Endothelial cell of umbilical vein (primary cell): ENCODE data around the gene LRRK1. TPM values are rescaled to one million over a fixed set of nuclear protein-coding genes. Genes with fewer than 3 reads are reported as not detected.

Experiments used
- BruUV-seq: library from RNA; stranded (reverse); fragments of 400-500 nt; replicated peaks from 2 replicates; lab custom pipeline; 2021; lab: Mats Ljungman, UMichigan
- CTCF ChIA-PET: fragments of 300-600, 350-600 bp; sonication (Branson Sonifier 250); formaldehyde crosslinking; loops from one replicate; lab custom pipeline; 2021; ENCODE audit warnings: antibody characterized with exemption, inconsistent platforms; lab: Charles Lee
- POLR2A ChIA-PET: fragments of 300-600, 350-600 bp; sonication (Branson Sonifier 250); formaldehyde crosslinking; loops from one replicate; lab custom pipeline; 2021; ENCODE audit warnings: antibody characterized with exemption, inconsistent platforms; lab: Charles Lee
- DNase-seq: peaks from one replicate; pipeline ENCODE4 v3.0.0-alpha.2; 2011; ENCODE audit warnings: low read depth, low spot score
- FAIRE-seq: peaks from 2 replicates; lab custom pipeline; 2011; peaks lifted over from hg19 to GRCh38; lab: Jason Lieb, UNC
- H2AFZ ChIP-seq: 2 replicates; pipeline ENCODE4 v1.6.0; 2012; ENCODE audit warnings: low read depth, low read length, control low read depth, inconsistent platforms
- H3K27ac ChIP-seq: 2 replicates; pipeline ENCODE4 v1.5.1; 2011; ENCODE audit warnings: low read depth, mild to moderate bottlenecking, control low read depth, low read length, moderate library complexity; ENCODE audit not compliant: insufficient read depth
- H3K27me3 ChIP-seq, 2 experiments: 2 replicates each; pipeline versions ENCODE4 v1.6.0 to v1.6.1; 2011; ENCODE audit warnings: low read length in 2 of 2, mixed read lengths in 1 of 2; ENCODE audit not compliant: control insufficient read depth in 2 of 2, insufficient read depth in 2 of 2
- H3K36me3 ChIP-seq, 2 experiments: 2 replicates in 1 of 2; 3 replicates in 1 of 2; pipeline ENCODE4 v1.5.1; 2011; ENCODE audit warnings: low read length in 2 of 2, mild to moderate bottlenecking in 1 of 2, moderate library complexity in 1 of 2; ENCODE audit not compliant: control insufficient read depth in 2 of 2, insufficient read depth in 2 of 2; ENCODE audit errors: extremely low read depth in 1 of 2
- H3K4me1 ChIP-seq: 3 replicates; pipeline ENCODE4 v1.5.1; 2011; ENCODE audit warnings: mild to moderate bottlenecking, low read length; ENCODE audit not compliant: control insufficient read depth, insufficient read depth; ENCODE audit errors: extremely low read depth
- H3K4me2 ChIP-seq: 2 replicates; pipeline ENCODE4 v1.6.1; 2011; ENCODE audit warnings: low read length, control low read depth, mixed read lengths; ENCODE audit not compliant: insufficient read depth
- H3K4me3 ChIP-seq, 3 experiments: fragments of 200-600 bp in 1 of 3; sonication (generic), shearing (Covaris generic) in 1 of 3; replicated peaks in 1 of 3; 2 replicates each; pipeline ENCODE4 v1.5.1; 2011 to 2016; ENCODE audit warnings: control low read depth in 3 of 3, low read length in 3 of 3, mild to moderate bottlenecking in 2 of 3, inconsistent platforms in 1 of 3, low read depth in 1 of 3, moderate library complexity in 1 of 3; ENCODE audit not compliant: insufficient read depth in 1 of 3
- H3K79me2 ChIP-seq: 2 replicates; pipeline ENCODE4 v1.6.0; 2012; ENCODE audit warnings: low read length, inconsistent platforms; ENCODE audit not compliant: control insufficient read depth, insufficient read depth
- H3K9ac ChIP-seq: replicated peaks from 2 replicates; pipeline ENCODE3; 2011; ENCODE audit warnings: low read length, control low read depth; ENCODE audit not compliant: insufficient read depth; ENCODE audit errors: extremely low read depth
- H3K9me1 ChIP-seq: replicated peaks from 3 replicates; pipeline ENCODE4 v1.6.0; 2011; ENCODE audit warnings: mild to moderate bottlenecking, low read length; ENCODE audit not compliant: control insufficient read depth, insufficient read depth; ENCODE audit errors: extremely low read depth
- H3K9me3 ChIP-seq: replicated peaks from 2 replicates; pipeline ENCODE4 v1.5.1; 2012; ENCODE audit warnings: low read length, inconsistent platforms; ENCODE audit not compliant: control insufficient read depth, insufficient read depth
- H4K20me1 ChIP-seq: replicated peaks from 2 replicates; pipeline ENCODE3; 2011; ENCODE audit warnings: mild to moderate bottlenecking, low read length; ENCODE audit not compliant: control insufficient read depth, insufficient read depth; ENCODE audit errors: extremely low read depth
- EZH2 ChIP-seq: IDR thresholded peaks from 2 replicates; pipeline ENCODE4 v1.6.1; 2012; ENCODE audit warnings: borderline replicate concordance, low read depth, mild to moderate bottlenecking, moderate library complexity, low read length, inconsistent platforms; ENCODE audit not compliant: severe bottlenecking
- FOS ChIP-seq: IDR thresholded peaks from 2 replicates; pipeline ENCODE4 v1.6.1; 2011; ENCODE audit warnings: mild to moderate bottlenecking, low read length, moderate library complexity, borderline replicate concordance; ENCODE audit not compliant: insufficient read depth
- GATA2 ChIP-seq: IDR thresholded peaks from 2 replicates; pipeline ENCODE4 v1.7.0; 2011; ENCODE audit warnings: low read depth, mild to moderate bottlenecking, moderate library complexity, mixed read lengths, low read length; ENCODE audit not compliant: insufficient read length, insufficient read depth
- JUN ChIP-seq: IDR thresholded peaks from 2 replicates; pipeline ENCODE4 v1.6.1; 2011; ENCODE audit warnings: borderline replicate concordance, low read depth; ENCODE audit not compliant: insufficient read length, insufficient read depth
- MYC ChIP-seq: IDR thresholded peaks from one replicate; pipeline ENCODE4 v1.6.1; 2011; ENCODE audit warnings: mild to moderate bottlenecking, low read depth, low read length
- POLR2A ChIP-seq: IDR thresholded peaks from 2 replicates; pipeline ENCODE4 v1.6.1; 2012; ENCODE audit warnings: low read depth, mild to moderate bottlenecking, control low read depth, low read length
- POLR2AphosphoS5 ChIP-seq: IDR thresholded peaks from 2 replicates; pipeline ENCODE4 v1.6.1; 2012; ENCODE audit warnings: low read depth, mild to moderate bottlenecking, control low read depth, low read length, moderate library complexity; ENCODE audit not compliant: insufficient read depth
- dilution Hi-C: fragments of 300-500 bp; cut with MboI; formaldehyde crosslinking; loops from one replicate; pipeline ENCODE4 v1.15.0; 2019; ENCODE audit warnings: low sequenced_read_pairs; ENCODE audit not compliant: extremely low pct_ligation_motif_present
- intact Hi-C: fragments of 100-400 bp; cut with micrococcal nuclease; formaldehyde crosslinking; loops from one replicate; pipeline ENCODE4 v1.10.0; 2022
- polyA plus RNA-seq, 4 experiments: library from polyadenylated mRNA; depleted of rRNA in 3 of 4; stranded (reverse) in 3 of 4; unstranded in 1 of 4; fragments of >200 nt; gene quantifications; 2 replicates each; pipeline versions ENCODE4 v1.2.1 to v1.2.3, GENCODE V29; 2011 to 2012; ENCODE audit warnings: missing spikeins in 1 of 4
- total RNA-seq: library from RNA; stranded (reverse); gene quantifications from 2 replicates; pipeline ENCODE4 v1.2.3, GENCODE V29; 2021
- TF ChIP-seq, protein P1 (sequence below): IDR thresholded peaks from 2 replicates; pipeline ENCODE4 v1.6.1; 2011; ENCODE audit not compliant: insufficient read depth, insufficient read length
- TF ChIP-seq, protein P2 (sequence below), 2 donors: IDR thresholded peaks; 1 replicate in 1 of 2; 2 replicates in 1 of 2; pipeline ENCODE4 v1.5.1; 2011; ENCODE audit warnings: low read length in 2 of 2, mild to moderate bottlenecking in 2 of 2, moderate library complexity in 2 of 2, control low read depth in 1 of 2, inconsistent platforms in 1 of 2, low read depth in 1 of 2; ENCODE audit not compliant: insufficient read depth in 1 of 2; ENCODE audit errors: extremely low read depth in 1 of 2

LRRK1 gene
- total and polyA plus RNA-seq, 2 donors (not counting 3 experiments of a cell fraction or from before 2014, with no cell fraction given) = 11.0 to 22.1 TPM

DNA sequence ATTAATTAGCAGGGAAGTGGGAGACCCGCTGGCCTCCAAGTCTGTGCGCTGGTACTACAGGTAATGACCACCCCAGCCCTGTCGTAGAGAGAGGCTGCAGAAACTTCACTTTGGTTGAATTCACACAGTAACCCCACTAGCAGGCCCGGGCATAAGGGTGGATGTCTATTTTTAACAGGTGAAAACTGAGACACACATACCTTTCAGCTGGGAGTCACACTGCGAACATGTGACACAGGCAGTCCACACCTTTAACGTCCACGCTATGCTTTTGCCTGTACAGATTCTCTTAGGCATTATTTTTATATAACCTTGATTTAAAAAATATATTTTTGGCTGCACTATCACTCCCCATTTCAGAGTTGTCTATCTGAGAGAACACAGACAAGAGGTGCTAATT lies 3.9 kb downstream of the LRRK1 start:
- DNase-seq (no peak), FAIRE-seq (no peak)
- intact Hi-C loops (no loop called here), dilution Hi-C loops (no loop called here)
- Histone ChIP-seq H4K20me1 (no peaks in the 10 kb centered on the region), H3K4me3 (no peak overlapping the region), H3K9me1 (no peaks in the 10 kb centered on the region), H3K4me1 (peaks cover 10% of the 10 kb centered on the region), H3K27me3 (no peaks in the 10 kb centered on the region), H3K9me3 (no peaks in the 10 kb centered on the region), H3K36me3 (peaks cover 0 to 9% of the 10 kb centered on the region in 2 experiments), H3K27ac (no peak overlapping the region), H3K79me2 (peaks cover 10% of the 10 kb centered on the region), H2AFZ (no peak overlapping the region), H3K4me2 (no peak overlapping the region), H3K9ac (no peak overlapping the region)
- ChIA-PET POLR2A (no interaction called here), CTCF (no interaction called here)
- TF ChIP-seq EZH2 (no peak), POLR2A (no peak), MYC (no peak), JUN (no peak), FOS (no peak), GATA2 (no peak), POLR2AphosphoS5 (no peak)
- TF ChIP-seq, protein P1, sequence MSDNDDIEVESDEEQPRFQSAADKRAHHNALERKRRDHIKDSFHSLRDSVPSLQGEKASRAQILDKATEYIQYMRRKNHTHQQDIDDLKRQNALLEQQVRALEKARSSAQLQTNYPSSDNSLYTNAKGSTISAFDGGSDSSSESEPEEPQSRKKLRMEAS = no peak
- TF ChIP-seq, protein P2, sequence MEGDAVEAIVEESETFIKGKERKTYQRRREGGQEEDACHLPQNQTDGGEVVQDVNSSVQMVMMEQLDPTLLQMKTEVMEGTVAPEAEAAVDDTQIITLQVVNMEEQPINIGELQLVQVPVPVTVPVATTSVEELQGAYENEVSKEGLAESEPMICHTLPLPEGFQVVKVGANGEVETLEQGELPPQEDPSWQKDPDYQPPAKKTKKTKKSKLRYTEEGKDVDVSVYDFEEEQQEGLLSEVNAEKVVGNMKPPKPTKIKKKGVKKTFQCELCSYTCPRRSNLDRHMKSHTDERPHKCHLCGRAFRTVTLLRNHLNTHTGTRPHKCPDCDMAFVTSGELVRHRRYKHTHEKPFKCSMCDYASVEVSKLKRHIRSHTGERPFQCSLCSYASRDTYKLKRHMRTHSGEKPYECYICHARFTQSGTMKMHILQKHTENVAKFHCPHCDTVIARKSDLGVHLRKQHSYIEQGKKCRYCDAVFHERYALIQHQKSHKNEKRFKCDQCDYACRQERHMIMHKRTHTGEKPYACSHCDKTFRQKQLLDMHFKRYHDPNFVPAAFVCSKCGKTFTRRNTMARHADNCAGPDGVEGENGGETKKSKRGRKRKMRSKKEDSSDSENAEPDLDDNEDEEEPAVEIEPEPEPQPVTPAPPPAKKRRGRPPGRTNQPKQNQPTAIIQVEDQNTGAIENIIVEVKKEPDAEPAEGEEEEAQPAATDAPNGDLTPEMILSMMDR (IDR thresholded peaks at IDR 0.05; ENCODE audit: extremely low read depth in 1 of 2, insufficient read depth in 1 of 2, low read depth in 1 of 2, low read length in 2 of 2) = no peak
- BruUV-seq = no TSS peak
